SW 1271 (cell line): ENCODE results near the gene MOGAT1.
"Not testable (repeated sequence)": the region's sequence is repeated elsewhere in the genome, so short reads cannot be mapped to it uniquely, and the experiment has no call there.

ENCODE experiments used
- DNase-seq, 2 experiments: peaks; one replicate each; lab custom pipeline; 2025; lab: John Stamatoyannopoulos, UW

The MOGAT1 gene

GRCh38 chr2:222670191-222671038 is 1.0 kb upstream of the MOGAT1 start:
- no peak for DNase-seq

GRCh38 chr2:222672068-222672401 is 577 bp downstream of the MOGAT1 start:
- DNase-seq = no peak

- DNase-seq = no peak
Observed at GRCh38 chr2:222673273-222673672, 1.8 kb downstream of the MOGAT1 start.

- DNase-seq = no peak
Observed at GRCh38 chr2:222673883-222674282, 2.4 kb downstream of the MOGAT1 start.

- no peak for DNase-seq
Observed at GRCh38 chr2:222677981-222678380, 6.5 kb downstream of the MOGAT1 start.

- DNase-seq = no peak
Observed at GRCh38 chr2:222683805-222684204, 12.3 kb downstream of the MOGAT1 start.

- DNase-seq = no peak
Observed at GRCh38 chr2:222686086-222686750, 14.8 kb downstream of the MOGAT1 start.

GRCh38 chr2:222688917-222689316 is 17.5 kb downstream of the MOGAT1 start:
- no peak for DNase-seq

GRCh38 chr2:222689322-222689721 is 17.9 kb downstream of the MOGAT1 start:
- DNase-seq = no peak

GRCh38 chr2:222690564-222691200 is 19.2 kb downstream of the MOGAT1 start:
- DNase-seq = peak; percentile 12 to 60

- DNase-seq = not testable (repeated sequence)
Observed at GRCh38 chr2:222693413-222693812, 22.0 kb downstream of the MOGAT1 start.

GRCh38 chr2:222693837-222694236 is 22.4 kb downstream of the MOGAT1 start:
- no peak for DNase-seq

- DNase-seq = no peak
Observed at GRCh38 chr2:222698276-222698675, 26.8 kb downstream of the MOGAT1 start.

GRCh38 chr2:222701233-222701632 is 29.8 kb downstream of the MOGAT1 start:
- no peak for DNase-seq

GRCh38 chr2:222701721-222702131 is 30.3 kb downstream of the MOGAT1 start:
- DNase-seq = no peak

GRCh38 chr2:222703091-222703490 is 31.6 kb downstream of the MOGAT1 start:
- DNase-seq = no peak

GRCh38 chr2:222703886-222704285 is 32.4 kb downstream of the MOGAT1 start:
- DNase-seq = no peak

GRCh38 chr2:222706616-222707015 is 35.2 kb downstream of the MOGAT1 start:
- no peak for DNase-seq

- no peak for DNase-seq
Observed at GRCh38 chr2:222707102-222707688, 35.7 kb downstream of the MOGAT1 start.

- no peak for DNase-seq
Observed at GRCh38 chr2:222707689-222708273, 36.3 kb downstream of the MOGAT1 start.

GRCh38 chr2:222708274-222708710 is 36.8 kb downstream of the MOGAT1 start:
- peak in 1 of 2 experiments; percentile 49 for DNase-seq
